GM18951 (cell line): ENCODE measurements around the gene SERPINC1.
"Not testable (repeated sequence)": the region's sequence is repeated elsewhere in the genome, so short reads cannot be mapped to it uniquely, and the experiment has no call there.

Source experiments
- POLR2A ChIP-seq: IDR thresholded peaks from 4 replicates; pipeline ENCODE4 v1.6.1; 2011; ENCODE audit warnings: mild to moderate bottlenecking; ENCODE audit not compliant: insufficient read length, insufficient read depth; ENCODE audit errors: extremely low read depth
- in situ Hi-C: fragments of 300-500 bp; cut with MboI; formaldehyde crosslinking; loops from one replicate; pipeline ENCODE4 v1.12.0; 2022; ENCODE audit warnings: low sequenced_read_pairs, mixed read lengths, inconsistent platforms; ENCODE audit not compliant: unreplicated experiment

The SERPINC1 gene

DNA sequence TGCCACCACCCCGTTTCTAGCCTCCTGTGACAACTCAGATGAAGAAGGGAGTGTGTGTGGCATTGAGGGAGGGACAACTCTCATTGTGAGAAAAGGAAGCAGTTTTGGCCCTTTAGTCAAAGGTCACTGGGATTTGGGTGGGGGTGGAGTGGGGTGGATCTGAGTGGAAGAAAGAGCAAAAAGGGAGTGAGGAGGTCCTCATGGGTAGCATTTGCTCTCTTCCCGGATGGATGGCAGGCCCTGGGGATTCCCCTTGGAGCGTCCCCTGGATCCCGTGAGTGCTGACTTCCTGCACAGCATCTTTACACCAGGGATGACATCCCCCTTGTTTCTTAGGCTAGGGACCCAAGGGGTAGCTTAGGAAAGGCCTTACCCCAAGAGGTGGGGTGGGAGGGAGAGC, 460 bp downstream of the SERPINC1 start:
- in situ Hi-C loops: no loop called here
- no peak for TF ChIP-seq POLR2A

DNA sequence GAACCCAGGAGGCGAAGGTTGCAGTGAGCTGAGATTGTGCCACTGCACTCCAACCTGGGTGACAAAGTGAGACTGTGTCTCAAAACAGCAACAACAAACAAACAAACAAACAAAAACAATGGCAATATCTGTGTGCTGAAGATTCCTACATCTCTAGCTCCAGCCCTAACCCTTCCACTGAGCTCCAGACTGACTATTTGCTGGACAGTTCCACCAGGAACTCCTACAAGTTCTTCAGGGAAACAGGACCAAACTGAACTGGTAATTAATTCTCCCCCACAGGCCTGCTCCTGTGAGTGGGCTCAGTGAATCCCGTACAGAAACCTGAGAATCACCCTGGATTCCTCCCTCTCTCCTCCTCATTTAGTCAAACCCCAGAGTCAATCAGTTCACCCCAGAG, 1.5 kb downstream of the SERPINC1 start:
- no peak for TF ChIP-seq POLR2A
- in situ Hi-C loops: no loop called here

DNA sequence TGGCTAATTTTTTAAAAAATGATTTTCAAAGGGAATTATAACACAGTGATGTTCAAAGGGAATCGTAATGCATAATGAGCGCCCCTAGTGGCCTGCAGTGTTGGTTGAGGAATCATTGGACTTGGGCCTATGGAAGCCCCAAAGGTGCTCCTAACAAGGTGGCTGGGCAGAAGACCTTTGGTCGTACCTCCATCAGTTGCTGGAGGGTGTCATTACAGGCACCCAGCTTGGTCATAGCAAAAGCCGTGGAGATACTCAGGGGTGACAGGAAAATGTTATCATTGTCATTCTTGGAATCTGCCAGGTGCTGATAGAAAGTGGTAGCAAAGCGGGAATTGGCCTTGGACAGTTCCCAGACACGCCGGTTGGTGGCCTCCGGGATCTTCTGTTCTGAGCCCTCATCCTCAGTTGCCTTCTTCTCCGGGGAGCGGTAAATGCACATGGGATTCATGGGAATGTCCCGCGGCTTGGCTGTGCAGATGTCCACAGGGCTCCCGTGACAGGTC, 2.7 kb downstream of the SERPINC1 start:
- in situ Hi-C loops: no loop called here
- TF ChIP-seq POLR2A: no peak

DNA sequence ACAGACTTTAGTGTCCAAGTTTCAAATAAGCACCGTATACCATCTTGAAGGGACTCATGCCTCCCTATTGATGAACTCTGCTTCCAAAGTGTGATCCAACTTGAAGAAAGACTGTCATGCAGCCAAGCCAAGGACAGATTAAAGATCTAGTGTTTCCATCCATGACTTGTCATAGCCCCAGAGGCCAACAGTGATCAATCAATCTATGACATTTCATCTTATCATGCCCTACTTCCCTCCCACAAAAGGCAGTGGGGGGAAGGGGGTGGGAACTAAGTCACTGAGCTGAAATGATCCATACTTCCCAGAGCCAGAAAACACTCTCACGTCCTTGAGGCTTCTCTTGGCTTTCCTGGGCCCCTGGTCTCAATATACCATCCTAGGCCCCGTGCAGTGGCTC, 4.0 kb downstream of the SERPINC1 start:
- in situ Hi-C loops: no loop called here
- no peak for TF ChIP-seq POLR2A

DNA sequence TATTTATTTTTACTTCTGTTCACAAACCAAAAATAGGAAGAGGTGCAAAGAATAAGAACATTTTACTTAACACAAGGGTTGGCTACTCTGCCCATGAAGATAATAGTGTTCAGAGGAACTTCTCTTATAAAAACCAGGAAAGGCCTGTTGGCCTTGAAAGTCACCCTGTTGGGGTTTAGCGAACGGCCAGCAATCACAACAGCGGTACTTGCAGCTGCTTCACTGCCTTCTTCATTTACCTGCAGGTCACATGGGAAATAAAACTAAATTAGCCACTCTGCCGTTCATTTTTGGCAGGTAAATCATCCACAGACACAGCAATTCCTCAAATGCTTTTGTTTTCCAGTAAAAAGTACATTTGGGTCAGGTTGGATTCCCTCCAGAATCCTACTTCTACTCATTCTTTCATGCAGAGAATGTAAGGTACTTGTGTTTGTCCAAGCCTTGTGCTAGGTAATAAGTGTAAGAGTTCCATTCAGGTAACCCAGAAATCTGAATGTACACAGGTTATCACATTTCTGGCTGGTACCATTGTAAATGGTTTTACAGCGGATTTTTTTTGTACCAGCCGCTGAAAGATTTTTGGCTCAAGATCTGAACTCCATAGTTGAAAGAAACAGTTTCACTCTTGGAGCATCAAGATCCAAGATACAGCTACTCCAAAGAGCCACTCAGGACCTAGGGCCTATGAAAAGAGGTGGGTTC, 13.1 kb downstream of the SERPINC1 start:
- TF ChIP-seq POLR2A: no peak
- in situ Hi-C loops: no loop called here

DNA sequence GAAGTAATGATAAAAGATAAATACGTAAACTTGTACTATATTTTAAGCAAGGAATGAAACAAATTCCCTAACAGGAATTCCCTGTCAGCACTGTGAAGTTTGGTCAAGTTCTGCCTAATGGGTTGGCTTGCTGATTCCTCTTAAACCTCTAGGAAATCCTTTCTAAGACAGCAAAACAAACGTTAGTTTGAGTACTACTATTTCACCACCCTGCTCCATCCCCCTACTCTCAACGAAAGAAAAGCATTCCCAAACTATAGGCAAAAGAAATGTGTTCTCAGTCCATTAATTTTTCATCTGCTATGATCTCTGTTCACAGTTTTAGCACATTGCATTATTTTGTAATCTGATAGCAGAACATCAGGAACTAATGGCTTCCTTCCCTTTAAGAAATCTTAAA, 16.1 kb downstream of the SERPINC1 start:
- TF ChIP-seq POLR2A: no peak
- in situ Hi-C loops: no loop called here

DNA sequence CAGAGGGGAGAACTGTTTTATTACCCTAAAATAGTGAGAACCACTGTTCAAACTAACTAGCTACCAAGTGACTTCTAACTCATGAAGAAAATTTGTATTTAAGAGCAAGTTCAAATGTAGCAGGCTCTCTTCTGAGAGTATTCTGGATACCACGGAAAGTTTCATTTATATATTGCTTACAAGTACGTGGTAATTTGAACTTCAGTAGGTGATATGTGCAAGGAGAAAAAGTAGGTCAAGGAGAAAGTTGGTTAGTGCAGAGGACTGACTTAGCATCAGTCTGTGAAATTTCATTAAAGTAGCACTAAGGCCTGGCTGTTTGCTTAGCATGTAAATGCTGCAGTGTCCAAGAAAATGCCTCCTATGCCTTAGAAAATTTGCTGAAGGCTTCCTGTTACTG, 16.7 kb downstream of the SERPINC1 start:
- in situ Hi-C loops: no loop called here
- no peak for TF ChIP-seq POLR2A

DNA sequence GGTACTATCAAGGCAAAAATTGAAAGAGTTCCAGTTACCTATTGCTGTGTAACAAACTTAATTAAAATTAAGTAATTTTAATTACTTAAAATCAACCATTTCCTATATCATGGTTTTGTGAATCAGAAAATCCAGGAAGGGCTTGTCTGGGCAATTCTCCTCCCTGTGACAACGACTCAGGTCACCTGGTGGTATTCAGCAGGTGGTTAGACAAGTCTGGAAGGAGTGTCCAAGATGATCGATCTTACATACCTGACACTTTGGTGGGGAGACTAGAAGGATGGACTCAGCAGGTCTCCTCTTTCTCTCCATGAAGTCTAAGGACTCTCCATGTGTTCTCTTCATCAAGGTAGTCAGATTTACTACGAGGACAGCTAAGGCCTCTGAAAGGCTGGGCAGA, 22.9 kb downstream of the SERPINC1 start:
- in situ Hi-C loops: no loop called here
- no peak for TF ChIP-seq POLR2A

DNA sequence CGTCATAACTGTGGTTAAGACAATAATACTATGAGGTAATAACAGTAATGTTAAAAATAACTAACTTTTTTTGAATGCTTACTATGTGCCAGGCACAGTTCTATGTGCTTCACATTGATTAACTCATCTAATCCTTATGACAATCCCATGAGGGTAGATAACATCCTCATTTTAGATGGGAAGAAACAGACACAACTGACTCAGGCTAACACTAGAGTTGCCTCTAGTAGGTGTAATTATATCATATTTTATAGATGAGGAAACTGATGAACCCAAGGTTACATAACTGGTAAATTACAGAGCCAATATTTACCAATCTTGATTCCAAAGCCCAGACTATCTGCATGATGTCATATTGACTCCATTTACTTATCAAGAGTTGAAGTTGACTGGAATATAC, 23.5 kb downstream of the SERPINC1 start:
- TF ChIP-seq POLR2A: no peak
- in situ Hi-C loops: no loop called here

DNA sequence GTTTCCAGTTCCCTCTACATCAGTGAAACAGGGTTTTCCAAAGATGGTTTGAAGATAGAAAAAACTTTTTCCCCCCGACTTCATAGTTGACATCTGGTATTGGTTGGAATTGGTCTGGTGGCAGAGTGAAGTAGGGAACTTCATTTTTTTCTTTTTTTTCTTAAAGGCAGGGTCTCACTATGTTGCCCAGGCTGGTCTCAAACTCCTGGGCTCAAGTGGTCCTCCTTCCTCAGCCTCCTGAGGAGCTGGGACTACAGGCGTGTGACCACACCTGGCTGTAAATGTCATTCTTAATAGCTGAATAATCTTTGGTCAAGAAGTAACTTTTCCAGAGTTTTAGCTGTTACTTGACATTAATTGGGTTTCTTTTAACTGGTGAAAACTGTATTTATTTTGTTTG, 27.2 kb downstream of the SERPINC1 start:
- no peak for TF ChIP-seq POLR2A
- in situ Hi-C loops: no loop called here

DNA sequence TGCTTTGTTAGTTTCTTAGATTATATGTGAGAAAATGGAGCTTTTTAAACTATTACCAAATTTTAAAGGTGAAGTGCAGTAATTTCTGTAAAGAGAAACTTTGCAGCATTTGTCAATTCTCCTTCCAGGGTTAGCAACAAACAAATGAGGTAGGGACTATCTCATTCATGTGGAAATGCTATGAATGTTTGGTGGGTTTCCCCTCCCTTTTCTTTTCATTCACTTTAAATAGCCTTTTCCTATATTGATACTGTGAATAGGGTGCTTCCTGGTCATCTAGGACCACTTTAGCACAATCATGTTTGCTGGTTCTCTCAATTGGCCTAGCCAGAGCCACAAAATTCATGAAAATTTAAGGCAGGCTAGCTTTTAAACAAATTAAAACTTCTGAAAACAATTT, 28.4 kb downstream of the SERPINC1 start:
- no peak for TF ChIP-seq POLR2A
- in situ Hi-C loops: no loop called here

DNA sequence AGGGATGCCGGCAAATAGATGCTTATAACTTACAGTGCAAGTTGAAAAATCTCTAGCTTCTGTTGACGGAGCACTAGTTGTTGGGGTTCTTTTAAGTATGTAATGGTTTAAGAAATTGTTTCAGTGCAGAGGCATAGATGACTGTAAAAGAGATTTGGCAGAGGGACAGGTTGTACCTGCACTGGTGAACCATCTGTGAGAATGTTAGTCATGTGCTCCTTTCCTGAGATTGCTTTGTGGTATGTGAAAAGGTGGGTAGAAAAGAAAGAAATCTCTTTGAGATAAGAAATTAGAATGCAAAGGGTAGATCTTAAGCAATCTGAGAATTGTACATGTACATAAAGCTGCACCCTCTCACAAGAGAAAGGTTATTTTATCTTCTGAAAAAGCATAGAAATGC, 29.5 kb downstream of the SERPINC1 start:
- TF ChIP-seq POLR2A: no peak
- in situ Hi-C loops: no loop called here

DNA sequence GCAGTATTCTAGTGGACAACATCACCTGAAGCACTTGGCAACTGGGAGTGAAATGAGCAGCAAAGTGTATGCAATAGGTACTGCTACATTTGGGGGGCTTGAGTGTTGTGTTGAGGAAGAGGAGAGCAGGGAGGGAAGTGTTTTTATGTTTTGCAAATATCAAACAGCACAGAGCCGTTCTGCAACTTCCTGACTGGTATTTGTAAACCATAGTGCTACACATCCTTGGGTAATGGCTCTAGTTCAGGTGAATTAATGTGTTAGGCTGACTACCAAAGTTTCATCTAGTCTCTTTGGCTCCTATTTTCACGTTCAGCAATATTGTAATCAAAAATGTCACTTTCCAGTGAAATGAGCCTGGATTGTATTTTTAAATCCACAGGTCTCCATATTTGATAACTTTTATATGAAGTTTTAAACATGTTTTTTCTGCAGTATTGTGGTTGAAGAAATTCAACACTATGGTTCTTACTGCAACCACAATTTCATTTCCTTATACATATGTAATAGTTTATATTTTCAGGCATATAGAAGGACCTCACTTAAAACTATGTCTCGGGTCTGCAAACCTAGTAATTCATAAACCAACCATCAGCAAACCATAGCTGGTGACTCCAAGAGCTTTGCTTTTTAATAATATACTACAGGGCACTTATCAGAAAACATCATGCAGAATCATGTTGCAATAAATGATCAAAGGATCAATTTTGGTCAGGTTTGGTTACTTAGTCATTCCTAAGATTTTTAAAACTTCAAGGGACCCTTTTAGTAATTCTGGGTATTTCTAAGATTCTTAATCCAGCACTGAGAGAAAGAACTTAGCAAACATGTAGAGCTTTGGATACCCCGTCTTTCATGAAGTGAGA, 30.1 kb downstream of the SERPINC1 start:
- in situ Hi-C loops: no loop called here
- no peak for TF ChIP-seq POLR2A

DNA sequence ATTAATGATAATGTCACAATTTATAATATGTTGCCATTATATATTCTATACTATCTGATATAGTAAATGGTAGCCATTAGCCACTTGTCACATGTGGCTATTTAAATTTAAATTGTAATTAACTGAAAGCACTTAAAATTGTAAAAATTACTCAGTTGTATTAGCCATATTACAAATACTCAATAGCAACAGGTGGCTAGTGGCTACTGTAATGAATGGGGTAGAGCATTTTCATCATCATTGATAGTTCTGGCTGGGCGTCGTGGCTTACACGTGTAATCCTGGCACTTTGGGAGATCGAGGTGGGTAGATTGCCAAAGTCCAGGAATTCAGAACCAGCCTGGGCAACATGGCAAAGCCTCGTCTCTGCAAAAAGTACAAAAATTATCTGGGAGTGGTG, 32.4 kb downstream of the SERPINC1 start:
- no peak for TF ChIP-seq POLR2A
- in situ Hi-C loops: no loop called here

DNA sequence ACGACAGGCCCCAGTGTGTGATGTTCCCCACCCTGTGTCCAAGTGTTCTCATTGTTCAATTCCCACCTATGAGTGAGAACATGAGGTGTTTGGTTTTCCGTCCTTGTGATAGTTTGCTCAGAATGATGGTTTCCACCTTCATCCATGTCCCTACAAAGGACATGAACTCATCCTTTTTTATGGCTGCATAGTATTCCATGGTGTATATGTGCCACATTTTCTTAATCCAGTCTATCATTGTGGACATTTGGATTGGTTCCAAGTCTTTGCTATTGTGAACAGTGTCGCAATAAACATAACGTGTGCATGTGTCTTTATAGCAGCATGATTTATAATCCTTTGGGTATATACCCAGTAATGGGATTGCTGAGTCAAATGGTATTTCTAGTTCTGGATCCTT, 36.0 kb downstream of the SERPINC1 start:
- in situ Hi-C loops: not testable (repeated sequence)
